Brain pericyte (primary cell): ENCODE data around the gene STXBP1.

Experiments used
- DNase-seq: peaks from one replicate; pipeline ENCODE4 v3.0.0-alpha.2; 2012; ENCODE audit warnings: low read depth, low spot score

Gene STXBP1

GRCh38 chr9:127654619-127655018 is 42.5 kb downstream of the STXBP1 start:
- no peak for DNase-seq

- DNase-seq = no peak
Measured at GRCh38 chr9:127658428-127658827, 46.4 kb downstream of the STXBP1 start.

GRCh38 chr9:127660886-127661741 is 49.0 kb downstream of the STXBP1 start:
- DNase-seq = no peak

GRCh38 chr9:127662617-127663016 is 50.5 kb downstream of the STXBP1 start:
- no peak for DNase-seq

DNA sequence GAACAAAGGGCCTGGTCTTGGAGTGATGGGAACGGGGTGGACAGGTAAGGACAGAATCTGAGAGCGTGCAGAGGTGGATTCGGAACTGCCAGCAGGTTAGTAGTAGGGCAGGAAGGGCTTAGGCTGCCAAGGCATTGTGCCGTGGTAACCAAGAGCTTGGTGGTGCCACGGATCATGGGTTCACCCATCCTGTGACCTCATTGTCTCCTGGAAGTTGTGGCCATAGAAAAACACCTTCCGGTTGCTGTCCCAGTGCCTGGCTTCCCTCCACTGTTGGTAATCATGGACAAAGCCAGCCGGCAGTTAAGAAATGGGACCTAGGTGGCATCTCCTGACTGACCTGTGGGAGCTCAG is 52.2 kb downstream of the STXBP1 start:
- no peak for DNase-seq

- DNase-seq = peak; percentile 22
Measured at GRCh38 chr9:127664678-127665507, 52.8 kb downstream of the STXBP1 start.

DNA sequence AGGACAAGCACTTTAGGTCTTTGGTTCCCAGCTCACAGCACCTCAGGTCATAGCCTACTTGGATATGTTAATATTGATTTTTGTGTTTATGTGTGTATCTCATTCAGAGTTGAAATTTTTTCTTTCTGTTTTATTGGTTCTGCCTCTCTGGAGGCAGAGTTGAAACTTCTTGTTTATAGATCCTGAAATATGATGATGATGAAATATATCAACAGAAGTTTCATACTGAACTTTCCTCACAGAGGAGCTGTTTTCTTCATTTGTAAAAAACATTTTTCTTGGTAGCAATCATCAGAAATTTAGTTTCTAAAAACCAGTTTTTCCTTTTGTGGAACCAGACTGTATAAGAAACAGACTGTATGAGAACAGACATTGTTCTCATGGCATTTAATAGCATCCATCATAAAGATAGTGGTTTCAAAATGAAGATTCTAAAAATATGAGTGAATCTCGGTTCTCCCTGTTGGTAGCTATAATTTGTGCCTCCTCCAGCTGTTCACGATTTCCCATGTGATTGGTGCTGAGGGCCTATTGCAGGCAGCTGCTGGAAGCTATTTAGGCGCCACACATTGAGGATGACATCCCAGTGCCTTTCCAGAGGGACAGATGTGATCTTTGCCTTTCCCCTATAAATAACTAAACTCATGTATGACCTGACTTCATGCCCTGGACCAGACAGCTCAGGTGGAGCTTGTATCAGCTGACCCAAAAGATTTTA is 55.2 kb downstream of the STXBP1 start:
- no peak for DNase-seq

DNA sequence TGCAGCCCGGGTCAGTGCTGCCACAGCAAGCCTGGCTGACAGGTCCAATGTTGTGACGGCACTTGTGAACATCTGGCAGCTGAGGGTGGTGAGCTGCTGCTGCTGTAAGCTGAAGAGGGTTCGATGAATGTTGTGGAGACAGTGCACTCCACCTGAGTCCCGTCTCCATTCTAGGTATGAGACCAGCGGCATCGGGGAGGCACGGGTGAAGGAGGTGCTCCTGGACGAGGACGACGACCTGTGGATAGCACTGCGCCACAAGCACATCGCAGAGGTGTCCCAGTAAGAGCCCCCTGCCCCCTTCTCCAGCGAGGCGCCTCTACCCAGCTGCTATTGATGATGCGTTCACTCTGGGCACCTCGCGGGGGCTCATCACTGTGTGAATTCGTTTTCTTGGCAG is 55.8 kb downstream of the STXBP1 start:
- DNase-seq = no peak

DNA sequence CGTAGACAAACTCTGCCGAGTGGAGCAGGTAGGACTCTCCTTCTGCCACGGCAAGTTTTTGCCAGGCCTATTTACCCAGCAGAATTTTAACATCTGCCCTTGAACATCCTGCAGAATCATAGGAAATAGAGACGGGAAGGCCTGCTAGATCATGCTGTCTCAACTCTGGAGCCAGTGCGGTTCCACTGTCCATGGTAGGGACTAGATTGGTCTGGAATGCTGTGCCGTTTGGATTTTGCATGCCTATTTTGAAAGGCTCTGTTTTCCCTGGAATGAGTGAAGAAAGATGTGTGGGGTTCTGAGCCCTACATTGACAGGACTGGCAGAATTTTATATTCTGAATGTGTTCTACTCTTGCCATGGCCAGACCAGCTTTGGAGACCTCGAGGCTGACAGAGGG is 61.2 kb downstream of the STXBP1 start:
- no peak for DNase-seq

DNA sequence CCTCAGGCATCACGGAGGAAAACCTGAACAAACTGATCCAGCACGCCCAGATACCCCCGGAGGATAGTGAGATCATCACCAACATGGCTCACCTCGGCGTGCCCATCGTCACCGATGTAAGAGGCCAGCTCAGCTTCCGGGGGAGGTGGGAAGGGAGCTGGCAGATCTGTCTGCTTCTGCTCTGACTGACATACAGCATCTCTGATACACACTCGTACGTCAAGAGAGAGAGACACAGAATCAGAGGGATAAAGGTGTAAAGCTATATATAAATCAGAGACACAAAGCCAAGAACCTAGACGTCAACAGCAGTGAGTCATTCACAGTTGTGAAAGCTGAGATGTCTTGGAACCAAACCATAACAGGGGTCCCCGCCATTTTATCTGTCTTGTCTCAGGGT is 64.6 kb downstream of the STXBP1 start:
- no peak for DNase-seq

GRCh38 chr9:127679506-127679905 is 67.4 kb downstream of the STXBP1 start:
- DNase-seq = no peak

DNA sequence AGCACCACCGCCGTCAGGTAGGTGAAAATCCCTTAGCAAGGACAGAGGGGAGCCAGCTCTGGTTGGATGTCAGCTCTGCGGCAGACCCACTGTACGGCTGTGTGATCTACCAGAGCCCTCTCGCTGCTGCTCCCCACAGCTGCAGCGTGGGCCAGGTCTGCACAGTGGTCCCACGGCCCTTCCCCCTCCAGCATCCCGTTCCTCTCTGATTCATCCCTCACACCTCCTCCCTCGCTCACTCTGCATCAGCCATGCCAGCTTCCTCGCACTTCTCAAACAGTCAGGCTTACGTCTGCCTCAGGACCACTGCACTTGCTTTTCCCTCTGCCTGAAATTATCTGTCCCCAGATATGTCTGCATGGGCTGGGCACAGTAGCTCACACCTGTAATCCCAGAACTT is 68.1 kb downstream of the STXBP1 start:
- no peak for DNase-seq

DNA sequence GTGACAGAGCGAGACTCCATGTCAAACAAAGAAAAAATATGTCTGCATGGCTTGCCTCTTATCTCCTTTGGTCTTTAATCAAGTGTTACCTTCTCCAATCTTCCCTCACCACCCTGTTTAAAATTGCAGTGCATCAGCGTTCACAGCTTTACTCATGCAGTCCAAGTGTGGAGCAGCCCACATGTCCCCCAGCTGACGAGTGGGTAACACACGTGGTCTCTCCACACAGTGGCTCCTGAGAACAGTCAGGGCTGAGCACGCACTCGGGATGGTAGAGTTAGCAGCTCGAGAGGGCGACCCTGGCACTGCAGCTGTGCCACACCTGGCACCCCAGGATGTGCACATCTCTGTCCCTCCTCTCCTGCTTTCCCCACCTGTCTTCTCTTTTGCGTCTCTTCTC is 68.8 kb downstream of the STXBP1 start:
- DNase-seq = no peak

GRCh38 chr9:127682351-127683136 is 70.5 kb downstream of the STXBP1 start:
- no peak for DNase-seq

DNA sequence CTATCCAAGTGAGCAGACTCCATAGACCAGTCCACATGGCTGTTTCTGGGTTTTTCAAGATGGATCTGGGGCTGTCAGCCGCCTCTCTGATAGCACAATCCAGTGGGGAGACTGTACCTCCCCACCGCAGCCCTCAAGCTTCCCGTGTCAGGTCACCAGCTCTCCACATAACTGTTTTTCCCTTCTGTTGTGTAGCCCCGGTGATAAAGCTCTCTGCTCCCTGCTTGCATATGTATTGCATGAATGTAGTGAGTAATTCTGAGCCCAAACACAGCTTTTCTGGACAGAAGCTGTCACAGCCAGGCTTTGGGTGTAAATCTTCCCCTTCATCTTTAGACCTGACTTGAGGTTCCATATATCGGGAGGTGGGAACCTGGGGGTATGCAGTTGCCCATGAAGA is 71.6 kb downstream of the STXBP1 start:
- no peak for DNase-seq

DNA sequence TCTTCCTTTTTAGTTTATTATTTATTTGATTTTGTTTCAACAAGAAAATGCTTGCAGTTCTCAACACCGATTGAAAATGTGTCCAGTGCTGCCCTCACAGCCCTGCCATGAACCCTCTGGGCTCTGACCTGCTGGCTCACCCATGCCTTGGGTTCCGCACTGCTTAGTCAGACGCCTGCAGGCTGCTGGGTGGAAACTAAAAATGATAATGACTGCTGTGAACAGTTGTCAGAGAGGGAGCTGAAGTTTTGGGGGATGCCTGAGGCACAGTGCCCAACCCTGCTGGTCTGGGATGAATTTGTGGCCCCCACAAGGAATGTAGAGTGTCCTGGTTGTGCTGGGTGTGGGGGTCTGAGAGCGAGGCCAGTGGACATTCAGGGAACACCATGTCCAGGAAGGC is 72.5 kb downstream of the STXBP1 start:
- no peak for DNase-seq

DNA sequence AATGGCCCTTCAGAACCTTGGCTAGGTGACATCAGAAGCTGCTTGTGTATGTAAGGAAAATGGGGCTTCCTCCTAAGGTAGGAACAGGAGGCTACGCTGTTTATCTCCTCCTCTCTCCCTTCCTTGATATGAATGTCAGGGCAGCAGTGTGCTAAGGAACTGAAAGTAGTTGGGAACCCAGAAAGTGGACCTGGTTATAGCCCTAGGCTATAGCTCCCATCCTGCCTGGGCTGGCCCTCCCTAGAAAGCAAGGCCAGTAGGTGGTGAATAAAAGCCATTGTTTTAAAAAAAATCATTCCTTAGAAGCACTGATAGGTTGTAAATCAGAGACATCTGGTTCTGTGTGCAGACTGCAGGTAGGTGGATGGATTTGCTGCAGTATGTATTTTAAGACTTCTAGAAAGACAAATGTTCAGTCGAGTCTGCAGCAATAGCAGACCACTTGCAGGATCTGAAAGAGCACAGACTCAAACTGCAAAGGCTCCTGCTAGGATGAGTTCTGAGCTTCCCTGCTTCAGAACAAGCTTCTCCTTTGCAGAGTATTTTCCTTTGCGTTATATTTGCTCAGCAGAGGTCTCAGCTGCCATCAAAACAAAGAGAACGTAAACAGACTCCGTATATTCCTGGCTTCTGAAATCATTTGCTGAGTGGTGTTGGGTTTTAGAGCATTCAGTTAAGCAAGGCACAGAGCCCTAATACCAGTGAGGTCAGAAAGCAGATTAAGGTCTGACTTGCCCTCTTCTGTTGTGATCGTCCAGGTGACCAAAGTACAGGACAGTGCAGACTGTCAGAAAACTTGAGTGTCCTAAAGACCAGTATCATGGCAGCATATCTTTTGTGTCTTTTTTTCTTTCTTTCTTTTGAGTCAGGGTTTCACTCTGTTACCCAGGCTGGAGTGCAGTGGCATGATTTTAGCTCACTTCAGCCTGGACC is 74.7 kb downstream of the STXBP1 start:
- DNase-seq = no peak

- no peak for DNase-seq
Measured at GRCh38 chr9:127689329-127690000, 77.4 kb downstream of the STXBP1 start.

DNA sequence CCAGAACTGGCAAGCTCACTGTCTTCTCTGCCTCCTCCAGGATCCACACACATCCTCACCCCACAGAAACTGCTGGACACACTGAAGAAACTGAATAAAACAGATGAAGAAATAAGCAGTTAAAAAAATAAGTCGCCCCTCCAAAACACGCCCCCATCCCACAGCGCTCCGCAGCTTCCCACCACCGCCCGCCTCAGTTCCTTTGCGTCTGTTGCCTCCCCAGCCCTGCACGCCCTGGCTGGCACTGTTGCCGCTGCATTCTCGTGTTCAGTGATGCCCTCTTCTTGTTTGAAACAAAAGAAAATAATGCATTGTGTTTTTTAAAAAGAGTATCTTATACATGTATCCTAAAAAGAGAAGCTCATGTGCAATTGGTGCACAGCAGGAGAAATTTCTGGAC is 78.7 kb downstream of the STXBP1 start:
- no peak for DNase-seq

GRCh38 chr9:127692071-127692470 is 80.0 kb downstream of the STXBP1 start:
- DNase-seq = no peak
